ENCODE measurements around the gene PNO1. TPM values are rescaled to one million over a fixed set of nuclear protein-coding genes. Genes with fewer than 3 reads are reported as not detected.

Gene PNO1
- total and polyA plus RNA-seq, 10 of the 15 experiments (the other 5 are each of a cell fraction or from before 2014, with no cell fraction given): 9.7 to 60.2 (median 30.3) TPM

- ChIA-PET CTCF (interaction anchor here (4.3 kb wide), 1 partner anchor 12 kb away, joined by 30 read pairs; no protein-coding TSS in a partner anchor), SMC1A (ENCODE audit: uncharacterized antibody, unreplicated experiment) (interaction anchor here (0.8 to 2.0 kb wide), 2 partner anchors 10 to 13 kb away, joined by 3 to 8 read pairs; no protein-coding TSS in a partner anchor), RAD21 (ENCODE audit: unreplicated experiment) (no interaction called here), POLR2A (no interaction called here)
- WGBS (ENCODE audit: insufficient coverage, insufficient replicate concordance, low lambda C conversion rate, missing lambda C conversion rate): 100% methylated on average over 1 of the region's 1 CpG
- Histone ChIP-seq H4K20me1 (ENCODE audit: control insufficient read depth, insufficient read depth) (no peaks in the 10 kb centered on the region), H3K9me3 (replicated peaks; ENCODE audit: control insufficient read depth, insufficient read depth, low read length) (no peaks in the 10 kb centered on the region), H3K27me3 (replicated peaks in 1 of 2; ENCODE audit: control insufficient read depth in 2 of 2, insufficient read depth in 2 of 2, low read length in 1 of 2) (no peaks in the 10 kb centered on the region), H3K27ac (ENCODE audit: control insufficient read depth, insufficient read depth) (no peak overlapping the region), H3K36me3 (ENCODE audit: control insufficient read depth in 2 of 2, insufficient read depth in 2 of 2, low read length in 1 of 2) (peaks cover 0 to 5% of the 10 kb centered on the region in 2 experiments; a peak in 1 of 4 replicates), H3K4me1 (ENCODE audit: control insufficient read depth, insufficient read depth, low read length) (no peaks in the 10 kb centered on the region), H3K9ac (ENCODE audit: control insufficient read depth, insufficient read depth, low read length) (no peak overlapping the region), H3K4me2 (ENCODE audit: control insufficient read depth, insufficient read depth) (no peak overlapping the region), H3K79me2 (ENCODE audit: control insufficient read depth, insufficient read depth, low read length) (no peaks in the 10 kb centered on the region), H2AFZ (ENCODE audit: control insufficient read depth, low read depth, low read length) (no peak overlapping the region), H3K4me3 (no peak overlapping the region)
- no peak for FAIRE-seq
- intact Hi-C loops (cut with micrococcal nuclease; ENCODE audit: unreplicated experiment) (no loop called here), in situ Hi-C loops (cut with MboI) (no loop called here)
- no peak for ATAC-seq
- no TSS peak for BruUV-seq (replicated peaks)
- DNase-seq (ENCODE audit: low read depth, low spot score): no peak
- TF ChIP-seq FOXM1 (IDR thresholded peaks at IDR 0.05; ENCODE audit: low read depth, low read length): no peak
- TF ChIP-seq RFX5 (IDR thresholded peaks at IDR 0.05; ENCODE audit: low read depth, low read length): no peak
- no peak for TF ChIP-seq KAT2A (conservative IDR thresholded peaks at IDR 0.05; ENCODE audit: control insufficient read depth, low read depth, low read length)
- TF ChIP-seq BACH1 (IDR thresholded peaks at IDR 0.05; ENCODE audit: borderline replicate concordance): no peak
- TF ChIP-seq TCF3 (IDR thresholded peaks at IDR 0.05; ENCODE audit: borderline replicate concordance, insufficient read depth, low read depth, low read length): no peak
- TF ChIP-seq ATF7 (IDR thresholded peaks at IDR 0.05; ENCODE audit: low read depth): no peak
- no peak for TF ChIP-seq BCLAF1 (IDR thresholded peaks at IDR 0.05)
- TF ChIP-seq MEF2A (IDR thresholded peaks at IDR 0.05; ENCODE audit: insufficient read depth, low read depth, low read length): no peak
- no peak for TF ChIP-seq YY1 (IDR thresholded peaks at IDR 0.05; ENCODE audit: low read depth, low read length)
- TF ChIP-seq SMC3 (IDR thresholded peaks at IDR 0.05; ENCODE audit: borderline replicate concordance, low read length): no peak
- TF ChIP-seq MEF2B (IDR thresholded peaks at IDR 0.05; ENCODE audit: partially characterized antibody, poor library complexity, severe bottlenecking): no peak
- TF ChIP-seq ESRRA (IDR thresholded peaks at IDR 0.05; ENCODE audit: low read length): no peak
- TF ChIP-seq MLLT1 (IDR thresholded peaks at IDR 0.05): no peak
- TF ChIP-seq SIN3A (IDR thresholded peaks at IDR 0.05; ENCODE audit: low read depth, low read length): no peak
- TF ChIP-seq KDM1A (IDR thresholded peaks at IDR 0.05; ENCODE audit: borderline replicate concordance): no peak
Observed at GRCh38 chr2:68134120-68134519, 23.6 kb upstream of the PNO1 start.

Measured in GM12878 (cell line).